Pancreas (tissue), 10 donors: ENCODE data around the gene NES. TPM values are rescaled to one million over a fixed set of nuclear protein-coding genes. Genes with fewer than 3 reads are reported as not detected.

Experiments used
- ATAC-seq, 4 donors: fragments of 200-7000 bp; cut with Tn5 transposase; one replicate each; pipeline versions ENCODE4 v1.8.0 to v1.9.1; 2020; ENCODE audit warnings: mild to moderate bottlenecking in 4 of 4, moderate library complexity in 4 of 4
- DNase-seq, 6 donors: peaks; one replicate each; pipeline ENCODE4 v3.0.0-alpha.2; 2020
- FAIRE-seq: peaks from 2 replicates; lab custom pipeline; 2012; peaks lifted over from hg19 to GRCh38; lab: Jason Lieb, UNC
- H3K27ac ChIP-seq, 4 donors: fragments of 200-600 bp; sonication (generic); 1 replicate in 3 of 4; 2 replicates in 1 of 4; pipeline versions ENCODE4 v1.5.0 to v1.8.0; 2020
- H3K27me3 ChIP-seq, 4 donors: fragments of 200-600 bp; one replicate each; pipeline ENCODE4 v1.8.0; 2021
- H3K36me3 ChIP-seq, 3 donors: fragments of 200-600 bp; sonication (generic) in 1 of 3; one replicate each; pipeline versions ENCODE4 v1.5.0 to v1.8.0; 2020 to 2021
- H3K4me1 ChIP-seq, 3 donors: fragments of 200-600 bp; one replicate each; pipeline ENCODE4 v1.8.0; 2021
- H3K4me3 ChIP-seq, 4 donors: fragments of 200-600 bp; sonication (generic) in 2 of 4; one replicate each; pipeline versions ENCODE4 v1.5.0 to v1.8.0; 2020 to 2021
- H3K9me3 ChIP-seq, 4 donors: fragments of 200-600 bp; one replicate each; pipeline ENCODE4 v1.8.0; 2021
- WGBS, 2 donors: extraction: QIAGEN DNeasy Blood & Tissue Kit; methylation state at CpG; one replicate each; pipeline ENCODE4 v1.1.7; 2013; 5-methylcytosine and 5-hydroxymethylcytosine counted together
- intact Hi-C, 3 donors: fragments of 100-400 bp; cut with DNase I; formaldehyde crosslinking; loops; one replicate each; pipeline versions ENCODE4 v1.11.1 to v1.14.2; 2022
- polyA plus RNA-seq, 2 donors: library from polyadenylated mRNA; stranded (reverse); fragments of 200-250 nt; gene quantifications; one replicate each; pipeline ENCODE4 v1.2.3, GENCODE V29; 2013
- total RNA-seq, 6 donors: library from RNA; stranded (reverse); fragmentation: NEBNext Ultra II Directional in 4 of 6; extraction: Animal tissue kit (Norgen Biotek cat#: 25700) in 4 of 6; gene quantifications; one replicate each; pipeline versions ENCODE4 v1.2.1 to v1.2.4, GENCODE V29; 2021 to 2023
- TF ChIP-seq, protein P1 (sequence below), 4 donors: fragments of 200-600 bp; sonication (generic) in 3 of 4; IDR thresholded peaks; one replicate each; pipeline versions ENCODE4 v1.5.0 to v1.8.0; 2021; ENCODE audit warnings: antibody characterized with exemption in 4 of 4
- donor health status: healthy with polysubstance abuse.
- donor health status: DM: no; HTN: no; CAD: no; lungs with moderate emphysema.
- donor health status: DM: no; HTN: no; CAD: no.
- donor health status: control.
- donor health status: control.
- donor health status: Bipolar disorder and iron deficiency.
- donor health status: DM: yes; HTN: yes; CAD: no.
- donor health status: DM: no; HTN: no; CAD: no.
- donor health status: DM: no; HTN: no; CAD: no.
- donor health status: DM: yes; HTN: yes; CAD: no.

NES gene
- total and polyA plus RNA-seq, 8 donors = 1.1 to 7.6 (median 3.7) TPM

DNA sequence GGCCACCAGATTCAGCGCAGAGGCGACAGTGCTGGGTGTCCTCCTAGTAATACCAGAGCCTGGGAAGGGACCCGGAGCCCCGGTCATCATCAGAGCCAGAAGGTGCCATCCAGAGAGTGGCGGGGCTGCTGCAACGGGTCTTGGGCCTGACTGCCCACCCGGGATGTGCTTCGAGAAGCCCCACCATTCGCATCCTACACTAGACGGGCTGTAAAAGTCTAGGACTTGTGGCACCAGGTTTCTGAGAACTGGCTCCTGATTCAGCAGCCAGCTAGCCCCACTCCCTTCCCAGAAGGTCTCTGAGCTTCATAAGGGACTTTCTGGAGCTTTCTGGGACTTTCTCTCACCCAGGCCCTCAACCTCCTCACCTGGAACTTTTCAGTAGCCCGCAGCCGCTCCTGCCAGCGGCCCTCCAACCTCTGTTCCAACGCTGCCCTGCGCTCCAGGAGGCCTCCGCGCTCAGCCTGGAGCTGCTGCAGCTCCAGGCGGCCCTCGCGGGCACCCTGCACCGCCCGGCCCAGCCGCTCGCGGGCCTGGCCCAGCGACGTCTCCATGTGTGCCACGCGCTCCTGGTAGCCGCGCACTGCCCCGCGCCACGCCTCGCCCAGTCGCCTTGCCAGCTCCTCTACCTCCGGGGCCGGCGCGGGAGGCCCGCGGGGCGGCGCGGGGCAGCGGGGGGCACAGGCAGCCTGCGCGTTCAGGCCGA, 940 bp downstream of the NES start:
- 22 to 25% methylated on average over 46 to 49 of the region's 49 CpGs for WGBS, 2 donors
- FAIRE-seq (no peak), ATAC-seq (peak in 1 of 4 donors; percentile 34)

DNA sequence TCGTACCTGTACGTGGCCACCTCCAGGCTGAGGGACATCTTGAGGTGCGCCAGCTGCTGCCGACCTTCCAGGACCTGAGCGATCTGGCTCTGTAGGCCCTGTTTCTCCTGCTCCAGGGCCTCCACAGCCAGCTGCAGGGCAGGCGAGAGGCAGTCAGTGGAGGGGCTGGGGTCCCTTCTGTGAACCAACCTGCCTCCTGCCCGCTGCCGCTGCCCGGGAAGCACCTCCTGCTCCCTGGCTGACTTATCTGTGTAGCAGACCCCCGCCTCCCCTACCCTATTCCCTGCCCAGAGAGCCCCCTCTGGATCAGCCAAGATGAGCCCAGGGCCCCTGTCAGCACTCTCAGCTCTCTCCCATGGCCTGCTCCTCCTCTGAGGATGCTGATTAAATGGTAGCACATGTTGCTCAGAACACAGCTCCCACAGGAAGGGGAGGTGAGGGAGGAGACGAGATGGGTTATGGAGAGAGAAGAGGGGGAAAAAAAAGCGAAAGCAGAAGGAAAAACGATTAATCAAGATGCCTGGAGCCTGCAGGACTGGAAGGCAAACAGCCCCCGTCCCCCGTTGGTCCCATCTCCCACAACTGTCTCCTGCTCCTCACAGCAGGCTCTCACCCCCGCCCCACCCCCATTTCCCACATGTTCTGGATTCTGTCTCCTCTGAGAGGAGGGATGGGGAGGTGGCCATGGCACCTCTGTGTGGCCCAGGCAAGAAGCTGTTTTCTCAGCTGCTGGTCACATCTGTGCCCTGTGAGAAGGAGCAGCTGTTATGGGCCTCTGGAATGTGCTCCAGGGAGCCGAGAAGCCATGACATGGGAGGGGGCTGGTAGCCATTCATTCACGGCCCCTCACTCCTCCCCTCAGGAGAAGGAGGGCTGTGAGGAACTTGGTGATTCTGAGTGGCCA, 1.7 kb downstream of the NES start:
- TF ChIP-seq, protein P1, sequence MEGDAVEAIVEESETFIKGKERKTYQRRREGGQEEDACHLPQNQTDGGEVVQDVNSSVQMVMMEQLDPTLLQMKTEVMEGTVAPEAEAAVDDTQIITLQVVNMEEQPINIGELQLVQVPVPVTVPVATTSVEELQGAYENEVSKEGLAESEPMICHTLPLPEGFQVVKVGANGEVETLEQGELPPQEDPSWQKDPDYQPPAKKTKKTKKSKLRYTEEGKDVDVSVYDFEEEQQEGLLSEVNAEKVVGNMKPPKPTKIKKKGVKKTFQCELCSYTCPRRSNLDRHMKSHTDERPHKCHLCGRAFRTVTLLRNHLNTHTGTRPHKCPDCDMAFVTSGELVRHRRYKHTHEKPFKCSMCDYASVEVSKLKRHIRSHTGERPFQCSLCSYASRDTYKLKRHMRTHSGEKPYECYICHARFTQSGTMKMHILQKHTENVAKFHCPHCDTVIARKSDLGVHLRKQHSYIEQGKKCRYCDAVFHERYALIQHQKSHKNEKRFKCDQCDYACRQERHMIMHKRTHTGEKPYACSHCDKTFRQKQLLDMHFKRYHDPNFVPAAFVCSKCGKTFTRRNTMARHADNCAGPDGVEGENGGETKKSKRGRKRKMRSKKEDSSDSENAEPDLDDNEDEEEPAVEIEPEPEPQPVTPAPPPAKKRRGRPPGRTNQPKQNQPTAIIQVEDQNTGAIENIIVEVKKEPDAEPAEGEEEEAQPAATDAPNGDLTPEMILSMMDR (IDR thresholded peaks at IDR 0.05) = no peak
- peak in 1 of 6 donors; percentile 34 for DNase-seq
- ATAC-seq = no peak
- 45 to 49% methylated on average over 18 of the region's 18 CpGs for WGBS, 2 donors
- Histone ChIP-seq H3K4me3 (peak overlapping the region in 1 of 4 donors; percentile 34), H3K36me3 (no peaks in the 10 kb centered on the region), H3K27me3 (peaks cover 0 to 16% (median 3%) of the 10 kb centered on the region in 4 donors), H3K9me3 (no peaks in the 10 kb centered on the region), H3K4me1 (no peaks in the 10 kb centered on the region), H3K27ac (no peak overlapping the region)
- no peak for FAIRE-seq
- intact Hi-C loops = no loop called here

More for the DNA sequence above, 940 bp downstream of the NES start:
- peak overlapping the region in 2 of 4 donors; percentile 11 to 34 for H3K4me3 ChIP-seq
- no peak for DNase-seq
- no peaks in the 10 kb centered on the region for H3K36me3 ChIP-seq
- intact Hi-C loops = no loop called here
- H3K27ac ChIP-seq = peak overlapping the region in 1 of 4 donors; percentile 5
- no peaks in the 10 kb centered on the region for H3K9me3 ChIP-seq
- TF ChIP-seq, protein P1 (IDR thresholded peaks at IDR 0.05) = no peak
- H3K4me1 ChIP-seq = no peaks in the 10 kb centered on the region
- H3K27me3 ChIP-seq = peaks cover 0 to 23% (median 3%) of the 10 kb centered on the region in 4 donors

DNA sequence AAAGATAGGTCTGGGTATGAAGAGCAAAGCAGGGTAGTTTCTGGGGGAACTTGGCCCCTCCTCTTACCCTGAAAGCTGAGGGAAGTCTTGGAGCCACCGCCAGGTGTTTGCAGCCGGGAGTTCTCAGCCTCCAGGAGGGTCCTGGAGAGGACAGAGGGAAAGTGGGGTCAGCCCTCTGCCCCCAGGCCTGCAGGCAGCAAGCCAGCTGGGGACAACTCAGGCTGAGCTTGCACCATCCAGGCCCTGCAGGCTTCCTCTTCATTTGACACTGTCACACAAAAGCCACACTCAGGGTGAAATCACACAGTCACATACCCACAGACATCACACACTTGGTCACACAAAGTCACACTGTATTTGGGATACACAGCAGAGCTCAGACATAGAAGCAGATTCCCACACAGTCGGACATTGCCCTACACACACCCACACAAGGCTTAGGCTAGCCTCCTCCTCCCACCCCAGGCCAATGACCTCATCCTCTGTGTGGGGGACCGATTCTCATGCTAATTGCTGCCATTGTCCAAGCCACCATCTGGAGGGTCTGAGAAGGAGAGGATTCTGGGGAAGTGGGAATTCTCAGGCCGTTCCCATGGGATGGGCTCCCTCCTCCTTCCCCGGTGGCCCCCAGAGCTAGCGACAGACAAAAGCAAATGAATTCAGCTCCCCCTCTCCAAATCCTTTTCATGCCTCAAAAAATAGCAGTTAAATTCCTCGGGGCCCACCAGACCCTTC, 3.7 kb downstream of the NES start:
- H3K4me3 ChIP-seq = no peak overlapping the region
- H3K27ac ChIP-seq = no peak overlapping the region
- DNase-seq (no peak), FAIRE-seq (no peak), ATAC-seq (no peak)
- intact Hi-C loops = no loop called here
- peaks cover 0 to 11% (median under 1%) of the 10 kb centered on the region in 4 donors for H3K27me3 ChIP-seq
- no peaks in the 10 kb centered on the region for H3K36me3 ChIP-seq
- TF ChIP-seq, protein P1 (IDR thresholded peaks at IDR 0.05) = no peak
- H3K4me1 ChIP-seq = no peaks in the 10 kb centered on the region
- 49 to 56% methylated on average over 8 of the region's 8 CpGs for WGBS, 2 donors
- no peaks in the 10 kb centered on the region for H3K9me3 ChIP-seq

DNA sequence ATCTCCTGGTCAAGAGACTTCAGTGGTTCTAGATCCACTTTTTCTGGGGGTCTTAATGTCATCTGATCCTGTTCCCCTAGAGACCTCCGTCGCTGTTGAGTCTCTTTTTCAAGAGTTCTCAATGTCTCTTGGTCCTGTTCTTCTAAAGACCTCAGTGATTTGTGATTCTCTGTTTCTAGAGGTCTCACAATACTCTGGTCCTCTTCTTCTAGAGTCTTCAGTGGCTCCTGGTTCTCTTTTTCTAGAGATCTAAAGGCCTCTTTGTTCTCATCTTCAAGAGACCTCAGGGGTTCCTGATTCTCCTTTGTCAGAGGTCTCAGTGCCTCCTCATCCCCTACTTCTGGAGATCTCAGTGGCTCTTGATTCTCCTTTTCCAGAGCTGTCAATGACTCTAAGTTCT, 5.4 kb downstream of the NES start:
- WGBS, 2 donors = 74 to 88% methylated on average over 2 of the region's 2 CpGs
- no peak for FAIRE-seq
- Histone ChIP-seq H3K27ac (no peak overlapping the region), H3K27me3 (peaks cover 0 to 2% (median 0%) of the 10 kb centered on the region in 4 donors), H3K4me3 (no peak overlapping the region), H3K4me1 (no peaks in the 10 kb centered on the region), H3K9me3 (no peaks in the 10 kb centered on the region), H3K36me3 (no peaks in the 10 kb centered on the region)
- intact Hi-C loops = no loop called here
- no peak for ATAC-seq
- DNase-seq = no peak
- TF ChIP-seq, protein P1 (IDR thresholded peaks at IDR 0.05) = no peak
